Keratinocyte (primary cell): Measurements from ENCODE around the gene NFIC. TPM values are rescaled to one million over a fixed set of nuclear protein-coding genes. Genes with fewer than 3 reads are reported as not detected.

Experiments used
- DNase-seq: peaks from one replicate; pipeline ENCODE4 v3.0.0-alpha.2; 2011; ENCODE audit warnings: low read depth, missing footprints, low spot score
- FAIRE-seq: peaks from 2 replicates; lab custom pipeline; 2011; peaks lifted over from hg19 to GRCh38; lab: Jason Lieb, UNC
- H2AFZ ChIP-seq: 2 replicates; pipeline ENCODE4 v1.6.0; 2012; ENCODE audit warnings: low read length, control low read depth, inconsistent platforms; ENCODE audit not compliant: control insufficient read depth
- H3K27ac ChIP-seq: 2 replicates; pipeline ENCODE4 v1.5.1; 2011; ENCODE audit warnings: low read length; ENCODE audit not compliant: control insufficient read depth, insufficient read depth
- H3K27me3 ChIP-seq: 3 replicates; pipeline ENCODE4 v1.6.0; 2011; ENCODE audit warnings: low read length; ENCODE audit not compliant: control insufficient read depth, insufficient read depth; ENCODE audit errors: extremely low read depth
- H3K36me3 ChIP-seq, 2 experiments: 2 replicates in 1 of 2; 3 replicates in 1 of 2; pipeline ENCODE4 v1.5.1; 2011; ENCODE audit warnings: low read length in 2 of 2, mild to moderate bottlenecking in 1 of 2; ENCODE audit not compliant: control insufficient read depth in 2 of 2, insufficient read depth in 2 of 2; ENCODE audit errors: extremely low read depth in 1 of 2
- H3K4me1 ChIP-seq: 3 replicates; pipeline ENCODE4 v1.5.1; 2011; ENCODE audit warnings: low read length; ENCODE audit not compliant: control insufficient read depth, insufficient read depth; ENCODE audit errors: extremely low read depth
- H3K4me2 ChIP-seq: 3 replicates; pipeline ENCODE4 v1.6.0; 2011; ENCODE audit warnings: low read depth, low read length; ENCODE audit not compliant: control insufficient read depth, insufficient read depth; ENCODE audit errors: extremely low read depth
- H3K4me3 ChIP-seq, 3 experiments: fragments of 200-600 bp in 1 of 3; sonication (generic) in 1 of 3; 2 replicates in 2 of 3; 3 replicates in 1 of 3; pipeline ENCODE4 v1.5.1; 2011 to 2016; ENCODE audit warnings: low read length in 3 of 3, mild to moderate bottlenecking in 3 of 3, control low read depth in 2 of 3, inconsistent platforms in 1 of 3, low read depth in 1 of 3, mixed read lengths in 1 of 3, mixed run types in 1 of 3, moderate library complexity in 1 of 3; ENCODE audit not compliant: control insufficient read depth in 2 of 3, insufficient read depth in 2 of 3; ENCODE audit errors: extremely low read depth in 1 of 3
- H3K79me2 ChIP-seq: 2 replicates; pipeline ENCODE4 v1.6.0; 2012; ENCODE audit warnings: low read length; ENCODE audit not compliant: control insufficient read depth, insufficient read depth
- H3K9ac ChIP-seq: 3 replicates; pipeline ENCODE4 v1.6.0; 2011; ENCODE audit warnings: low read length; ENCODE audit not compliant: control insufficient read depth, insufficient read depth; ENCODE audit errors: extremely low read depth
- H3K9me1 ChIP-seq: 3 replicates; pipeline ENCODE4 v1.6.0; 2011; ENCODE audit warnings: low read length; ENCODE audit not compliant: control insufficient read depth, insufficient read depth; ENCODE audit errors: extremely low read depth
- H3K9me3 ChIP-seq: 2 replicates; pipeline ENCODE4 v1.5.1; 2012; ENCODE audit warnings: low read depth, low read length; ENCODE audit not compliant: control insufficient read depth
- H4K20me1 ChIP-seq: 3 replicates; pipeline ENCODE4 v1.6.0; 2011; ENCODE audit warnings: low read length; ENCODE audit not compliant: control insufficient read depth, insufficient read depth; ENCODE audit errors: extremely low read depth
- EZH2 ChIP-seq: IDR thresholded peaks from one replicate; pipeline ENCODE4 v1.6.1; 2012; ENCODE audit warnings: inconsistent platforms, mild to moderate bottlenecking, low read length, moderate library complexity
- dilution Hi-C: fragments of 300-500 bp; cut with MboI; formaldehyde crosslinking; loops from one replicate; pipeline ENCODE4 v1.7.0; 2020; ENCODE audit warnings: low sequenced_read_pairs; ENCODE audit not compliant: extremely low pct_ligation_motif_present
- polyA plus RNA-seq, 5 experiments: library from polyadenylated mRNA; depleted of rRNA in 3 of 5; stranded (reverse) in 3 of 5; stranded (forward) in 1 of 5; unstranded in 1 of 5; fragments of >200 nt; gene quantifications; 1 replicate in 1 of 5; 2 replicates in 3 of 5; 3 replicates in 1 of 5; pipeline versions ENCODE4 v1.2.1 to v1.2.3, GENCODE V29; 2011 to 2012; ENCODE audit warnings: missing spikeins in 2 of 5, low read depth in 1 of 5, low replicate concordance in 1 of 5
- TF ChIP-seq, protein P1 (sequence below), 3 experiments: IDR thresholded peaks in 1 of 3; conservative IDR thresholded peaks in 1 of 3; optimal IDR thresholded peaks in 1 of 3; 2 replicates in 2 of 3; 3 replicates in 1 of 3; pipeline versions ENCODE3 to v1.5.1; 2011; ENCODE audit warnings: low read length in 3 of 3, mild to moderate bottlenecking in 3 of 3, moderate library complexity in 2 of 3, control low read depth in 1 of 3, inconsistent platforms in 1 of 3; ENCODE audit not compliant: insufficient read depth in 2 of 3; ENCODE audit errors: extremely low read depth in 1 of 3

NFIC gene
- polyA plus RNA-seq, 1 donor (not counting 4 experiments of a cell fraction or from before 2014, with no cell fraction given), result 2.4 TPM

GRCh38 chr19:3492919-3493318 lies 126.5 kb downstream of the NFIC start:
- TF ChIP-seq EZH2, result no peak
- TF ChIP-seq, protein P1, sequence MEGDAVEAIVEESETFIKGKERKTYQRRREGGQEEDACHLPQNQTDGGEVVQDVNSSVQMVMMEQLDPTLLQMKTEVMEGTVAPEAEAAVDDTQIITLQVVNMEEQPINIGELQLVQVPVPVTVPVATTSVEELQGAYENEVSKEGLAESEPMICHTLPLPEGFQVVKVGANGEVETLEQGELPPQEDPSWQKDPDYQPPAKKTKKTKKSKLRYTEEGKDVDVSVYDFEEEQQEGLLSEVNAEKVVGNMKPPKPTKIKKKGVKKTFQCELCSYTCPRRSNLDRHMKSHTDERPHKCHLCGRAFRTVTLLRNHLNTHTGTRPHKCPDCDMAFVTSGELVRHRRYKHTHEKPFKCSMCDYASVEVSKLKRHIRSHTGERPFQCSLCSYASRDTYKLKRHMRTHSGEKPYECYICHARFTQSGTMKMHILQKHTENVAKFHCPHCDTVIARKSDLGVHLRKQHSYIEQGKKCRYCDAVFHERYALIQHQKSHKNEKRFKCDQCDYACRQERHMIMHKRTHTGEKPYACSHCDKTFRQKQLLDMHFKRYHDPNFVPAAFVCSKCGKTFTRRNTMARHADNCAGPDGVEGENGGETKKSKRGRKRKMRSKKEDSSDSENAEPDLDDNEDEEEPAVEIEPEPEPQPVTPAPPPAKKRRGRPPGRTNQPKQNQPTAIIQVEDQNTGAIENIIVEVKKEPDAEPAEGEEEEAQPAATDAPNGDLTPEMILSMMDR (optimal IDR thresholded peaks at IDR 0.05 in 1 of 3, IDR thresholded peaks at IDR 0.05 in 1 of 3, conservative IDR thresholded peaks at IDR 0.05 in 1 of 3; ENCODE audit: extremely low read depth in 1 of 3, insufficient read depth in 2 of 3, low read length in 3 of 3), result no peak
- DNase-seq (no peak), FAIRE-seq (no peak)
- no peak overlapping the region for H3K4me3 ChIP-seq
- no peak overlapping the region for H3K4me2 ChIP-seq
- peaks cover 9% of the 10 kb centered on the region for H3K79me2 ChIP-seq
- H3K9ac ChIP-seq, result no peak overlapping the region
- no peaks in the 10 kb centered on the region for H3K27me3 ChIP-seq
- H3K27ac ChIP-seq, result no peak overlapping the region
- no peak overlapping the region for H2AFZ ChIP-seq
- H3K4me1 ChIP-seq, result no peaks in the 10 kb centered on the region
- H4K20me1 ChIP-seq, result peaks cover 2% of the 10 kb centered on the region
- peaks cover 2% of the 10 kb centered on the region for H3K9me1 ChIP-seq
- no peaks in the 10 kb centered on the region for H3K9me3 ChIP-seq
- peaks cover 13 to 27% of the 10 kb centered on the region in 2 experiments for H3K36me3 ChIP-seq
- dilution Hi-C loops, result no loop called here

DNA sequence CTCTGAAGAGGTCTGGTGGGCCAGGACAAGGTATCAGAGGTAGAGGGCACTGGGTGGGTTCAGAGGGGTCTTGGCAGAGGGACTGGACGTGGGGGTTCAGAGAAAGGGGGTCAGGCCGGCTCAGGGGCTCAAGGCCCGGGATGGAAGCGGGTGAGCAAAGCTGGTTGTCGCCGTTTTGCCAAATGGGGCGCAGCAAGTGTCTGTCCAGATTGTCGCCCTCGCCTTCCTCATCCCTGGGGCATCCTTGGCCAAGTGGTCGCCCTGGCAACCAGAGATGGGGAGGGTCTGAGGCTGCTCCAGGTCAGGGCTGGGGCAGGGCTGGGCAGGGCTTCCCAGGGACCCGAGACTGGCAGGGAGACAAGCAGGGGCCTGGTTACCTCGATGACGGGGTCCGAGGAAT lies 127.3 kb downstream of the NFIC start:
- Histone ChIP-seq H3K4me3 (no peak overlapping the region), H3K36me3 (peaks cover 13 to 27% of the 10 kb centered on the region in 2 experiments), H3K9me3 (no peaks in the 10 kb centered on the region), H3K4me2 (no peak overlapping the region), H4K20me1 (peaks cover 2% of the 10 kb centered on the region), H3K9ac (no peak overlapping the region), H3K27ac (no peak overlapping the region), H3K79me2 (peaks cover 15% of the 10 kb centered on the region), H3K4me1 (no peaks in the 10 kb centered on the region), H3K27me3 (no peaks in the 10 kb centered on the region), H3K9me1 (peaks cover 2% of the 10 kb centered on the region), H2AFZ (no peak overlapping the region)
- no peak for FAIRE-seq
- TF ChIP-seq, protein P1 (optimal IDR thresholded peaks at IDR 0.05 in 1 of 3, IDR thresholded peaks at IDR 0.05 in 1 of 3, conservative IDR thresholded peaks at IDR 0.05 in 1 of 3; ENCODE audit: extremely low read depth in 1 of 3, insufficient read depth in 2 of 3, low read length in 3 of 3), result no peak
- TF ChIP-seq EZH2, result no peak
- dilution Hi-C loops, result no loop called here
- no peak for DNase-seq
